ENCODE results near the gene SLC2A13. TPM values are rescaled to one million over a fixed set of nuclear protein-coding genes. Genes with fewer than 3 reads are reported as not detected.

Gene SLC2A13
- total RNA-seq, 1 experiment from 2014 or later: 15.3 TPM

DNA sequence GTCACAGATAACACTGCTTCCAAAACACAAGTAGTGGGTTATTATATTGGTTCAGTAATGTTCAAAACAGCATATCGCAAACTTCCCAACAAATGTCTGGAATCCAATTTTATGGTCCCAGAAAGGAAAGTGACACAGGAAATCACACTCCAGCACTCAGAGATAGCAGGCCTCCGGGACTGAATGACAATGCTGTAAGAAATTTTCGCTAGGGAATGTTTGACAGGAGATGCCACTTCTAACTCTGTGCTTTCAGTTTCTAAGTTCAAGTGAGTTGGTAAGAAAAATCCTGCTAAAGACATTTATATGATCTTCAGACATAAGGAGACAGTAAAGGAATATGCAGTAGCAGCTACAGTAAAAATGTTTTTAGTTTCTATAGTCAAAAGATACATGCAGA, 93.2 kb downstream of the SLC2A13 start:
- Mint-ChIP-seq H3K9me3 (no peaks in the 10 kb centered on the region), H3K27ac (peak overlapping the region; percentile 45; the same call in 1 of the 2 replicates), H3K27me3 (ENCODE audit: low read depth) (no peaks in the 10 kb centered on the region), H3K4me1 (peaks cover 41% of the 10 kb centered on the region), H3K4me3 (no peak overlapping the region), H3K36me3 (no peaks in the 10 kb centered on the region)
- DNase-seq (ENCODE audit: low spot score): no peak
- POLR2A ChIA-PET: no interaction called here
- ATAC-seq: no peak
- TF ChIP-seq SOX15 (CRISPR knock-in tag; IDR thresholded peaks at IDR 0.05) (no peak), FOXJ3 (CRISPR knock-in tag; IDR thresholded peaks at IDR 0.05; ENCODE audit: borderline replicate concordance) (no peak), TCF7 (CRISPR knock-in tag; IDR thresholded peaks at IDR 0.05; ENCODE audit: low read depth) (no peak), TEAD4 (CRISPR knock-in tag; IDR thresholded peaks at IDR 0.05) (no peak), NR2C2 (CRISPR knock-in tag; IDR thresholded peaks at IDR 0.05) (no peak), JUN (CRISPR knock-in tag; IDR thresholded peaks at IDR 0.05) (no peak), ZNF121 (CRISPR knock-in tag; IDR thresholded peaks at IDR 0.05) (no peak), SMAD3 (CRISPR knock-in tag; IDR thresholded peaks at IDR 0.05; ENCODE audit: borderline replicate concordance) (no peak)
- TF ChIP-seq, protein P1, sequence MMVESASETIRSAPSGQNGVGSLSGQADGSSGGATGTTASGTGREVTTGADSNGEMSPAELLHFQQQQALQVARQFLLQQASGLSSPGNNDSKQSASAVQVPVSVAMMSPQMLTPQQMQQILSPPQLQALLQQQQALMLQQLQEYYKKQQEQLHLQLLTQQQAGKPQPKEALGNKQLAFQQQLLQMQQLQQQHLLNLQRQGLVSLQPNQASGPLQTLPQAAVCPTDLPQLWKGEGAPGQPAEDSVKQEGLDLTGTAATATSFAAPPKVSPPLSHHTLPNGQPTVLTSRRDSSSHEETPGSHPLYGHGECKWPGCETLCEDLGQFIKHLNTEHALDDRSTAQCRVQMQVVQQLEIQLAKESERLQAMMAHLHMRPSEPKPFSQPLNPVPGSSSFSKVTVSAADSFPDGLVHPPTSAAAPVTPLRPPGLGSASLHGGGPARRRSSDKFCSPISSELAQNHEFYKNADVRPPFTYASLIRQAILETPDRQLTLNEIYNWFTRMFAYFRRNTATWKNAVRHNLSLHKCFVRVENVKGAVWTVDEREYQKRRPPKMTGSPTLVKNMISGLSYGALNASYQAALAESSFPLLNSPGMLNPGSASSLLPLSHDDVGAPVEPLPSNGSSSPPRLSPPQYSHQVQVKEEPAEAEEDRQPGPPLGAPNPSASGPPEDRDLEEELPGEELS (CRISPR knock-in tag; IDR thresholded peaks at IDR 0.05): no peak
- TF ChIP-seq, protein P2, sequence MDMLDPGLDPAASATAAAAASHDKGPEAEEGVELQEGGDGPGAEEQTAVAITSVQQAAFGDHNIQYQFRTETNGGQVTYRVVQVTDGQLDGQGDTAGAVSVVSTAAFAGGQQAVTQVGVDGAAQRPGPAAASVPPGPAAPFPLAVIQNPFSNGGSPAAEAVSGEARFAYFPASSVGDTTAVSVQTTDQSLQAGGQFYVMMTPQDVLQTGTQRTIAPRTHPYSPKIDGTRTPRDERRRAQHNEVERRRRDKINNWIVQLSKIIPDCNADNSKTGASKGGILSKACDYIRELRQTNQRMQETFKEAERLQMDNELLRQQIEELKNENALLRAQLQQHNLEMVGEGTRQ (CRISPR knock-in tag; IDR thresholded peaks at IDR 0.05): no peak
- TF ChIP-seq, protein P3, sequence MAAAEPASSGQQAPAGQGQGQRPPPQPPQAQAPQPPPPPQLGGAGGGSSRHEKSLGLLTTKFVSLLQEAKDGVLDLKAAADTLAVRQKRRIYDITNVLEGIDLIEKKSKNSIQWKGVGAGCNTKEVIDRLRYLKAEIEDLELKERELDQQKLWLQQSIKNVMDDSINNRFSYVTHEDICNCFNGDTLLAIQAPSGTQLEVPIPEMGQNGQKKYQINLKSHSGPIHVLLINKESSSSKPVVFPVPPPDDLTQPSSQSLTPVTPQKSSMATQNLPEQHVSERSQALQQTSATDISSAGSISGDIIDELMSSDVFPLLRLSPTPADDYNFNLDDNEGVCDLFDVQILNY (CRISPR knock-in tag; IDR thresholded peaks at IDR 0.05): no peak
- TF ChIP-seq, protein P4, sequence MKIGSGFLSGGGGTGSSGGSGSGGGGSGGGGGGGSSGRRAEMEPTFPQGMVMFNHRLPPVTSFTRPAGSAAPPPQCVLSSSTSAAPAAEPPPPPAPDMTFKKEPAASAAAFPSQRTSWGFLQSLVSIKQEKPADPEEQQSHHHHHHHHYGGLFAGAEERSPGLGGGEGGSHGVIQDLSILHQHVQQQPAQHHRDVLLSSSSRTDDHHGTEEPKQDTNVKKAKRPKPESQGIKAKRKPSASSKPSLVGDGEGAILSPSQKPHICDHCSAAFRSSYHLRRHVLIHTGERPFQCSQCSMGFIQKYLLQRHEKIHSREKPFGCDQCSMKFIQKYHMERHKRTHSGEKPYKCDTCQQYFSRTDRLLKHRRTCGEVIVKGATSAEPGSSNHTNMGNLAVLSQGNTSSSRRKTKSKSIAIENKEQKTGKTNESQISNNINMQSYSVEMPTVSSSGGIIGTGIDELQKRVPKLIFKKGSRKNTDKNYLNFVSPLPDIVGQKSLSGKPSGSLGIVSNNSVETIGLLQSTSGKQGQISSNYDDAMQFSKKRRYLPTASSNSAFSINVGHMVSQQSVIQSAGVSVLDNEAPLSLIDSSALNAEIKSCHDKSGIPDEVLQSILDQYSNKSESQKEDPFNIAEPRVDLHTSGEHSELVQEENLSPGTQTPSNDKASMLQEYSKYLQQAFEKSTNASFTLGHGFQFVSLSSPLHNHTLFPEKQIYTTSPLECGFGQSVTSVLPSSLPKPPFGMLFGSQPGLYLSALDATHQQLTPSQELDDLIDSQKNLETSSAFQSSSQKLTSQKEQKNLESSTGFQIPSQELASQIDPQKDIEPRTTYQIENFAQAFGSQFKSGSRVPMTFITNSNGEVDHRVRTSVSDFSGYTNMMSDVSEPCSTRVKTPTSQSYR (CRISPR knock-in tag; IDR thresholded peaks at IDR 0.05): no peak
- TF ChIP-seq, protein P5, sequence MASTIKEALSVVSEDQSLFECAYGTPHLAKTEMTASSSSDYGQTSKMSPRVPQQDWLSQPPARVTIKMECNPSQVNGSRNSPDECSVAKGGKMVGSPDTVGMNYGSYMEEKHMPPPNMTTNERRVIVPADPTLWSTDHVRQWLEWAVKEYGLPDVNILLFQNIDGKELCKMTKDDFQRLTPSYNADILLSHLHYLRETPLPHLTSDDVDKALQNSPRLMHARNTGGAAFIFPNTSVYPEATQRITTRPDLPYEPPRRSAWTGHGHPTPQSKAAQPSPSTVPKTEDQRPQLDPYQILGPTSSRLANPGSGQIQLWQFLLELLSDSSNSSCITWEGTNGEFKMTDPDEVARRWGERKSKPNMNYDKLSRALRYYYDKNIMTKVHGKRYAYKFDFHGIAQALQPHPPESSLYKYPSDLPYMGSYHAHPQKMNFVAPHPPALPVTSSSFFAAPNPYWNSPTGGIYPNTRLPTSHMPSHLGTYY (CRISPR knock-in tag; IDR thresholded peaks at IDR 0.05): no peak
- TF ChIP-seq, protein P6, sequence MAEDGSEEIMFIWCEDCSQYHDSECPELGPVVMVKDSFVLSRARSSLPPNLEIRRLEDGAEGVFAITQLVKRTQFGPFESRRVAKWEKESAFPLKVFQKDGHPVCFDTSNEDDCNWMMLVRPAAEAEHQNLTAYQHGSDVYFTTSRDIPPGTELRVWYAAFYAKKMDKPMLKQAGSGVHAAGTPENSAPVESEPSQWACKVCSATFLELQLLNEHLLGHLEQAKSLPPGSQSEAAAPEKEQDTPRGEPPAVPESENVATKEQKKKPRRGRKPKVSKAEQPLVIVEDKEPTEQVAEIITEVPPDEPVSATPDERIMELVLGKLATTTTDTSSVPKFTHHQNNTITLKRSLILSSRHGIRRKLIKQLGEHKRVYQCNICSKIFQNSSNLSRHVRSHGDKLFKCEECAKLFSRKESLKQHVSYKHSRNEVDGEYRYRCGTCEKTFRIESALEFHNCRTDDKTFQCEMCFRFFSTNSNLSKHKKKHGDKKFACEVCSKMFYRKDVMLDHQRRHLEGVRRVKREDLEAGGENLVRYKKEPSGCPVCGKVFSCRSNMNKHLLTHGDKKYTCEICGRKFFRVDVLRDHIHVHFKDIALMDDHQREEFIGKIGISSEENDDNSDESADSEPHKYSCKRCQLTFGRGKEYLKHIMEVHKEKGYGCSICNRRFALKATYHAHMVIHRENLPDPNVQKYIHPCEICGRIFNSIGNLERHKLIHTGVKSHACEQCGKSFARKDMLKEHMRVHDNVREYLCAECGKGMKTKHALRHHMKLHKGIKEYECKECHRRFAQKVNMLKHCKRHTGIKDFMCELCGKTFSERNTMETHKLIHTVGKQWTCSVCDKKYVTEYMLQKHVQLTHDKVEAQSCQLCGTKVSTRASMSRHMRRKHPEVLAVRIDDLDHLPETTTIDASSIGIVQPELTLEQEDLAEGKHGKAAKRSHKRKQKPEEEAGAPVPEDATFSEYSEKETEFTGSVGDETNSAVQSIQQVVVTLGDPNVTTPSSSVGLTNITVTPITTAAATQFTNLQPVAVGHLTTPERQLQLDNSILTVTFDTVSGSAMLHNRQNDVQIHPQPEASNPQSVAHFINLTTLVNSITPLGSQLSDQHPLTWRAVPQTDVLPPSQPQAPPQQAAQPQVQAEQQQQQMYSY (CRISPR knock-in tag; IDR thresholded peaks at IDR 0.05): no peak
- CTCF ChIA-PET: interaction anchor here (2.3 kb wide), 1 partner anchor 21 kb away, joined by 16 read pairs; no protein-coding TSS in a partner anchor
